Dendritic cell treated with granulocyte-macrophage colony-stimulating factor and Interleukin-4, amounts not matched to agents 40 ng/mL and 50 ng/mL, for 4 days (primary cell): ENCODE measurements around the gene ECI2.

Experiments
- H3K27ac Mint-ChIP-seq: one replicate; pipeline ENCODE4 v1.8.0; 2022; ENCODE audit warnings: mild to moderate bottlenecking, mixed read lengths
- H3K27me3 Mint-ChIP-seq: one replicate; pipeline ENCODE4 v1.8.0; 2022; ENCODE audit warnings: mild to moderate bottlenecking, mixed read lengths
- H3K36me3 Mint-ChIP-seq: one replicate; pipeline ENCODE4 v1.8.0; 2022; ENCODE audit warnings: low read depth, mixed read lengths
- H3K4me1 Mint-ChIP-seq: one replicate; pipeline ENCODE4 v1.8.0; 2022; ENCODE audit warnings: low read depth, mixed read lengths
- H3K4me3 Mint-ChIP-seq: one replicate; pipeline ENCODE4 v1.8.0; 2022; ENCODE audit warnings: mild to moderate bottlenecking, moderate library complexity, mixed read lengths
- H3K9me3 Mint-ChIP-seq: one replicate; pipeline ENCODE4 v1.8.0; 2022; ENCODE audit warnings: mixed read lengths
- intact Hi-C: fragments of 100-400 bp; cut with micrococcal nuclease; formaldehyde crosslinking; loops from one replicate; pipeline ENCODE4 v1.15.0; 2022

Gene ECI2, protein sequence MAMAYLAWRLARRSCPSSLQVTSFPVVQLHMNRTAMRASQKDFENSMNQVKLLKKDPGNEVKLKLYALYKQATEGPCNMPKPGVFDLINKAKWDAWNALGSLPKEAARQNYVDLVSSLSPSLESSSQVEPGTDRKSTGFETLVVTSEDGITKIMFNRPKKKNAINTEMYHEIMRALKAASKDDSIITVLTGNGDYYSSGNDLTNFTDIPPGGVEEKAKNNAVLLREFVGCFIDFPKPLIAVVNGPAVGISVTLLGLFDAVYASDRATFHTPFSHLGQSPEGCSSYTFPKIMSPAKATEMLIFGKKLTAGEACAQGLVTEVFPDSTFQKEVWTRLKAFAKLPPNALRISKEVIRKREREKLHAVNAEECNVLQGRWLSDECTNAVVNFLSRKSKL

DNA sequence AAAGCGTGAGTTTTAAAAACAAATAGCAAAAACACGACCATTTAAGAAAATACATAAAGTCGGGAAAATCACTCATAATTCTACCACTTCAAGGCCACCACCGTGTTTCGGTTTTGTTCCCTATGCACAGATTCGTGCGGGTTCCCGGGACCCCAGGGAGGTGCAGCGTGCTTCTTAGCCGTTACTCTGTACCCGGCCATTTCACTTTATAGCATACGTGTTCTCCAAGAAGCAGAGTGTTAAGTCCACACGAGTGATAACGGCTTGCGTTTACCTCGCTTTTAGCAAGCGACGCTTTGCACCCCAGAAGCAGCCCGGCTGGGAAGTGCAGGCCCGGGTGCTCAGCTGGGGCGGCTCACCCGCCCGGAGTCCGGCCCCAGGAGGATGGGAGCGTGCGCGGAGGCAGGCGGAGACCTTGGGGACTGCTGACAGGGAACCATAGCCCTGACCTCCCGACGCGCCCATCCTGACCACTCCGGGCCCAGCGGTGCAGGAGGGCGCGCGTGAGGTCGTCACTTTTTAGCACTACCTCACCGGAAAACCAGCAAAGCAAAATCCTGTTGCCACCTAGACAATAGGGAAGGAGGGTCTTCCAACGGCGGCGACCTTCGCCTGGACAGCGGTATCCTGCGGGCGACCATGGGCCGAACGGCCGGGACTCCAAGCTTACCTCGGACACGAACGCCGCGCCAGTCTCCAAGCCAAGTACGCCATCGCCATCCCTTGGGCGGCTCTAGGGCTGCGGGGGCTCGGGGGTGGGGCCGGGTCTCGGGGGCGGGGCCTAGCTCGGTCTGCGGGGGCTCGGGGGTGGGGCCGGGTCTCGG, at the start of gene ECI2:
ECI2 (minus strand) TSS at position 735 of the 824 bp plus-strand sequence; CDS start at position 720, 15 bp downstream.
- Mint-ChIP-seq H3K27ac (peak within 1 kb of the TSS; percentile 93), H3K4me3 (peak within 1 kb of the TSS; percentile 89), H3K36me3 (peaks cover 33% of the 10 kb centered on the region), H3K27me3 (peaks cover 4% of the 10 kb centered on the region), H3K4me1 (peaks cover 22% of the 10 kb centered on the region), H3K9me3 (no peaks in the 10 kb centered on the region)
- intact Hi-C loops, result loop anchor here (1.0 to 5.0 kb wide), 2 partner anchors 114 to 642 kb away; partner anchors contain the start of gene CDYL

DNA sequence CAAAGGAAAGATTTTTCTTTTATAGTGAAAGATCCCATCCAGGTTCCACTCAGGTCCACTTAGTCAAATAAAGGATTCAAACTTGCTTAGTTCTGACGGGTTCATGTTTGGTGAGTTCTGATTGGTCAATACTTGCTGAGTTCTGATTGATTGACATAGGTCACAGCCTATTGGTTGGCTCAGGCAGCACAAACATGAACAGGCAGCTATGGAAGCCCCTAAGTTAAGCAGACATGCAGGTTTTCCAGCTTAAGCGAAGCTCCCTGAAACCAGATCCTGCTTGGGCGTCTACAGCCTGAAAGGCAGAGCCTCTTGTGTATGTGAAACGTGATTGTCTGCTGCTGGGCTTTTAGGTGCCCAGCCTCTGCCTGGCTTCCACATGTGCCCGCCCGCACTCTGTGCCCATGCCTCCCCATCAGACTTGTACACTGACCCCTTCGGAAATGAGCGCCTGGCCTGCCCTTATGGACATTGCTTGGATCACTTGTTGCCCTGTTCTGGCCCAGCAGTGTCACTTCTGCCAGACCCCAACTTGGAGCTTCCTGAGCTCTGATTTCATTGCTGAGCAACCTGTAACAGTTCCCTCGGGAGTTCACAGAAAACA, 45.4 kb upstream of the ECI2 start:
- Mint-ChIP-seq H3K27me3 (peaks cover 11% of the 10 kb centered on the region), H3K4me1 (no peaks in the 10 kb centered on the region), H3K9me3 (no peaks in the 10 kb centered on the region), H3K27ac (no peak overlapping the region), H3K36me3 (no peaks in the 10 kb centered on the region), H3K4me3 (no peak overlapping the region)
- intact Hi-C loops, result no loop called here

DNA sequence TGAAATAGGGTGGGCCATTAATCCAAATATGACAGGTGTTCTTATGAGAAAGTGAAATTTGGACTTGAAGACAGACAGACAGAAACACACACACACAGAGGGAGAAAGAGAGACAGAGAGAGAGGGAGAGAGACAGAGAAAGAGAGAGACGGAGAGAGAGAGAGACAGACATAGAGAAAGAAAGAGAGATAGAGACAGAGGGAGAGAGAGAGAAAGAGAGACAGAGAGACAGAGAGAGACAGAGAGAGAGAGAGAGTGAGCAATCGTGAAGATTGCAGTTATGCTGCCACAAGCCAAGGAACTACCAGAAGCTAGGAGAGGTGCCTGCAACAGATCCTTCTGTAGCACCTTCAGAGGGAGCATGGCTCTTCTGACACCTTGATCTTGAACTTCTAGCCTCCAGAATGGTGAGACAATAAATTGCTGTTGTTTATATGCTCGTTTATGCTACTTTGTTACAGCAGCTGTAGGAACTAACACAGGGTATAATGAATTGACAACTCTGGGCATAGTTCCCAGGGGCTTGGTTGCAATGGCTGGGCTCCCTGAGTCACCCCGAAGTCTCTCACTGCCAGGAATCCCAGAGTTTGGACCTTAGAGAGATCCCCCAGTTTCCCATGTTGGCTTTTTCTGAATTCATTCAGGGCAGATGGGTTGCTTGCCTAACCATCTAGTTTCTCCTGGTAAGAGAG, 44.7 kb upstream of the ECI2 start:
- Mint-ChIP-seq H3K9me3 (no peaks in the 10 kb centered on the region), H3K4me1 (no peaks in the 10 kb centered on the region), H3K36me3 (no peaks in the 10 kb centered on the region), H3K4me3 (no peak overlapping the region), H3K27ac (no peak overlapping the region), H3K27me3 (peaks cover 11% of the 10 kb centered on the region)
- intact Hi-C loops, result no loop called here

DNA sequence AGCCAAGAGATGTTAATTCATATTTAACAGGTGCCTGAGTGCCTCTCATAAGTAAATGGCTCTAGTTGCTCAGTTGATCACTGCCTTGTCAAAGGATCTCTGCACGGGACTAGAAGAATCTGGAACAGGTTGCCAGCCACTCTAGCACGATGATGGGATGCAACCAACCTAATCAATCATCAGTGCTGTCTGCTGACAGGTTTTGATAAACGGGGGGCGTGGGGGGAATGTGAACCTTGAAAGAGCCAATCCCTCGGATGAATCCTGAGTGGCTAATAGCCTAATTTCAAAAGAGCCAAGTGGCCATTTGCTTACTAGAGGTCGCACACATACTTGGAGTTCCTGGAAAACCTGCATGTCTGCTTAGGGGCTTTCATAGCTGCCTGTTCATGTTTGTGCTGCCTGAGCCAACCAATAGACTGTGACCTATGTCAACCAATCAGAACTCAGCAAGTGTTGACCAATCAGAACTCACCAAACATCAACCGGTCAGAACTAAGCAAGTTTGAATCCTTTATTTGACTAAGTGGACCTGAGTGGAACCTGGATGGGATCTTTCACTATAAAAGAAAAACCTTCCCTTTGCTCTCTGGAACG, 43.5 kb upstream of the ECI2 start:
- H3K27me3 Mint-ChIP-seq, result peaks cover 11% of the 10 kb centered on the region
- H3K4me1 Mint-ChIP-seq, result no peaks in the 10 kb centered on the region
- H3K4me3 Mint-ChIP-seq, result no peak overlapping the region
- no peaks in the 10 kb centered on the region for H3K36me3 Mint-ChIP-seq
- intact Hi-C loops, result no loop called here
- H3K9me3 Mint-ChIP-seq, result no peaks in the 10 kb centered on the region
- H3K27ac Mint-ChIP-seq, result no peak overlapping the region

DNA sequence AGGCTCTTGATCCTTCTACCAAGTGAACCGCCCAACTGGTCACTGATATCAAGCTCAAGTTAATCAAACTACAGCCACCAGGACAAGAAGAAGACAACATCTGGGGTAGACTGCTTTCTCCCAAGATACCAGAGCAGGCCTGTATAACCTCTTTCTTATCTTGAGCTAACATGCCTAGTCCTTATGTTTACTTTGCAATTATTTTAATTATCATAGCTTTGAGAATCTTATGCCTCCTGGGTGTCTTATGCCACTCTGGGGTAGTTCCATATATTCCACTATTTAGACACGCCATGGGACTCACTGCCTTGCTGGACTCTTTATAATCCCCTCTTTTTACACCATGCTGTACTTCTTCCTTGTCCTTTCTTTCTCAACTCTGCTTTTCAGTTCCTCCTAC, 41.5 kb upstream of the ECI2 start:
- Mint-ChIP-seq H3K9me3 (no peaks in the 10 kb centered on the region), H3K36me3 (no peaks in the 10 kb centered on the region), H3K4me3 (no peak overlapping the region), H3K27ac (no peak overlapping the region), H3K4me1 (peaks cover 6% of the 10 kb centered on the region), H3K27me3 (peaks cover 9% of the 10 kb centered on the region)
- intact Hi-C loops, result no loop called here

DNA sequence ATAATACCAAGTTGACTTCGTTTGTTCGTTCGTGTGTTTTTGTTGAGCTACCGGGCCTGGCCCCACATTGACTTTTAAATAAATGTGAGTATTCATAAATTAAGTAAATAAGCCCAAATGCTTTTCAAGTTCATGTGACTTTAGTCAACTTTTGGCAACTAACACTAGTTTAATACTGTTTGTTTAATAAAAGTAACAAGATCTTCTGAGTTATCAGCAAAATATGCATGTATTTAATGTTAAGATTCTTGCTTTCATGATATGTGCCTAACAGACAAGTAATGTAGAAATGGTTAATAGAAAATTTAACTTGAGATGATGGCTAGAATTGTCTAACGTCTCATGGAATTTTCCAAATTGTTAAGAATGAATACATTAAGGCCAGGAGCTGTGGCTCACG, 38.7 kb upstream of the ECI2 start:
- Mint-ChIP-seq H3K36me3 (no peaks in the 10 kb centered on the region), H3K27me3 (peaks cover 3% of the 10 kb centered on the region), H3K4me1 (peaks cover 6% of the 10 kb centered on the region), H3K27ac (no peak overlapping the region), H3K9me3 (no peaks in the 10 kb centered on the region), H3K4me3 (no peak overlapping the region)
- intact Hi-C loops, result no loop called here

DNA sequence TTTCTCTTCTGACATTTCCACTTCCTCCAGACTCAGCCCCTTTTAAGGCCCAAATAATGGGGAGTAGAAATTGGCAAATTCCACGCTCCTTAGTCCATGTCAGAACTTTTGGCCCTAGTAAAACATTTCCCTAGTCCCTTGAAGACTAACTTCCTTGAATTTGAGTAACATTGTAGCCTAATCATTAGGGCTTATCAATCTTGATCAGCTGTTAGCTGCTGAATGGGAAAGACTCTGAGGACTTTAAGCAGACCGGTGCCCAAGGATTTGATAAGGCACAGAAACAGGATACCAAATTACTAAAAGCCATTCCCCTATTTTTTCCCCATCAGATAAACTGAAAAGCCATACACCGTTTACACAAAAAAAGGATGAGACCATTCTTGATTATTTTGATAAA, 37.0 kb upstream of the ECI2 start:
- Mint-ChIP-seq H3K4me3 (no peak overlapping the region), H3K27ac (no peak overlapping the region), H3K27me3 (peaks cover under 1% of the 10 kb centered on the region), H3K9me3 (no peaks in the 10 kb centered on the region), H3K4me1 (peaks cover 6% of the 10 kb centered on the region), H3K36me3 (no peaks in the 10 kb centered on the region)
- intact Hi-C loops, result no loop called here

DNA sequence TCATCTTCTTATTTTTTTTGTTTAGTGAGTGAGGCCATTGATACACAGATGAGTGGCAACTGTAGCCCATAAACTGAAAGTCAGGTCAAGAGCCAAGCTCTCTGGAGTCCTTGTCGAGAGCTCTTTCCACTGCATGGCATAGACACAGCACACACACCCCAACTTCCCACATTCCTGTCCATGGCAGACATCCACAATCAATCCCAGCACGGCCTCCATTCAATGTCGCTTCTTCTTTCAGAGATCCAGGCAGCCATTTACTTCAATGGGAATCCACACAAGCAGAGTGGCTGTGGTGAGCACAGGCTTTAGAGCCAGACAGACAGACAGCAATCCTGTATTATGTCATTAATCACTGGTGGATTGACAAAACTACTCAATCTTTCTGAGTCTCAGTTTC, 34.9 kb upstream of the ECI2 start:
- Mint-ChIP-seq H3K9me3 (no peaks in the 10 kb centered on the region), H3K4me1 (peaks cover 6% of the 10 kb centered on the region), H3K36me3 (no peaks in the 10 kb centered on the region), H3K27ac (no peak overlapping the region), H3K4me3 (no peak overlapping the region), H3K27me3 (no peaks in the 10 kb centered on the region)
- intact Hi-C loops, result no loop called here

DNA sequence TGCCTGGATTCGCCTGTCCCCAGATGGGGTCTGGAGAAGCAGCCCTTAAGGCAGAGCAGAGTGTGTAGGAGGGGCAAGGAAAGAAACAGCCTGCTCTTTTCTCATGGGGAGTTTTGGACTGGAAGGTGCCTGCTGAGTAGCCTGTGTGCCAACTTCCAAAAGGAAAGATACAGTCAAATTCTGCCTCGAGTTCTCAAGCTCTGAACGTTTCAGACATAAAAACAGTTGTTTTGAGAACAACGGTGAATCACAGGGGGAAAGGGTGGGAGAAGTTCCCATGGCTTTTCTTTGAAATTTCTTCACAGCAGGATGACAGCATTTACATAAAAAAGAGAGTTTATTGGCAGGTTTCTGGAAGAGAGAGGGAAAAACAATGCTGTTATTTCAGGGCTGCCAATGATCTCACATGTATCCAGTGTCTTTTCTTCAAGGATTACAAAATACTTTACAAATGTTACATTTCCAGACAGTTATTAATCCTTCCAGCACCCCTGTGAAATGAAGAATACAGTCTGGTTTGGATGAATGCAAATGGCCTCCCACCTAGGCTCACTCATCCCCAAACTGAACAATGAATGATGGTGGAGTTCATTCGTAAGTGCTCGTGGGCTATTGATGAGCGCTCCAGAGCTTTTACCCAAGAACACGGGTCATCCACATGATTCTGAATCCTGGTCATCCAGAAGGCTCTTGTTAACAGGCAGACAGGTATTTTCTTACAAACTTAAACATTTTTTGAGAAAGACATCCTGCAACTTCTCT, 33.8 kb upstream of the ECI2 start:
- H3K4me3 Mint-ChIP-seq, result no peak overlapping the region
- intact Hi-C loops, result no loop called here
- no peaks in the 10 kb centered on the region for H3K9me3 Mint-ChIP-seq
- no peaks in the 10 kb centered on the region for H3K27me3 Mint-ChIP-seq
- no peaks in the 10 kb centered on the region for H3K36me3 Mint-ChIP-seq
- H3K4me1 Mint-ChIP-seq, result peaks cover 6% of the 10 kb centered on the region
- H3K27ac Mint-ChIP-seq, result no peak overlapping the region

DNA sequence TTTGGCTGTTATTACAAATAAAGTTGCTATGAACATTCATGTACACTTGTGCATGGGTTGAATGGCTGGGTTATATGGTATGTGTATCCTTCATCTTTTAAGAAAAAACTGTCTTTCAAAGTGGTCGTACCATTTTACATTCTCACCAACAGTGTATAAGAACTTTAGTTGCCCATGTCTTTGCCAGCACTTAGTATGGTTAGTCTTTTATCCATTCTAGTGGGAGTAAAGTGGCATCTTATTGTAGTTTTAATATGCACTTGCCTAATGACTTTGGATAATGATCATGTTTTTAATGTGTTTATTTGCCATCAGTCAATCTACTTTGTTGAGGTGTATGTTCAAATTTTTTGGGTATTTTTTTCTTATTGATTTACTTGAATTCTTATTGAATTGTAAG, 32.5 kb upstream of the ECI2 start:
- Mint-ChIP-seq H3K4me3 (no peak overlapping the region), H3K4me1 (peaks cover 6% of the 10 kb centered on the region), H3K36me3 (no peaks in the 10 kb centered on the region), H3K27me3 (no peaks in the 10 kb centered on the region), H3K27ac (no peak overlapping the region), H3K9me3 (no peaks in the 10 kb centered on the region)
- intact Hi-C loops, result no loop called here

DNA sequence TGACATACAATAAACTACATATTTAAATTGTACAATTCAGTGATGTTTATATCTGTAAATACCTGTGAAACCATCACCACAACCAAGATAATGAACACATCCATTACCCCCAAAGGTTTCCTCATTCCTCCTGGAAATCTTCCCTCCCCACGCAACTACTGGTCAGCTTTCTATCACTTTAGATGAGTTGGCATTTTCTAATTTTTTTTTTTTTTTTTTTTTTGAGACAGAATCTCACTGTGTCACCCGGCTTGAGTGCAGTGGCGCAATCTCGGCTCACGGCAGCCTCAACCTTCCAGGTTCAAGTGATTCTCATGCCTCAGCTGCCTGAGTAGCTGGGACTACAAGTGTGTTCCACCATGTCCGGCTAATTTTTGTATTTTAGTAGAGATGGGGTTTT, 31.7 kb upstream of the ECI2 start:
- no peaks in the 10 kb centered on the region for H3K27me3 Mint-ChIP-seq
- no peaks in the 10 kb centered on the region for H3K9me3 Mint-ChIP-seq
- H3K36me3 Mint-ChIP-seq, result no peaks in the 10 kb centered on the region
- peaks cover 2% of the 10 kb centered on the region for H3K4me1 Mint-ChIP-seq
- no peak overlapping the region for H3K27ac Mint-ChIP-seq
- H3K4me3 Mint-ChIP-seq, result no peak overlapping the region
- intact Hi-C loops, result no loop called here

DNA sequence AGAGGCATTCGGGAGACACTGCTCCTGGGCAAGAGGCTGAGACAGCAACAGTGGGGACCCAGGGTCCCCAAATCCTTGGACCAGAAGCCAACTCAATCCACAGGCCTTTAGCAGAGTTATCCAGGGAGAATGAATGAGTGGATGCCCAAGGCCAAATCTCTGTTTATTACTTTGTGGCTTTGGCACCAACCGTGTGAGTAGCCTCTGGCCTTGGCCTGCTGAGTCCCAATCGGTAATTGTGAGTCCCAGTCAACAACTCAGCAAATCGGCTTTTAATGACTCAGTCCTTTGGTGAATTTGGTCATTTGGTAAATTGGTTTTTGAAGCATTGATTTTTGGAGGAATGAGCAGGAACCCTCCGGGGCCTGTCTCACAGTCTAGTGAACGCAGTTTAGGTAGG, 29.1 kb upstream of the ECI2 start:
- Mint-ChIP-seq H3K27me3 (no peaks in the 10 kb centered on the region), H3K36me3 (no peaks in the 10 kb centered on the region), H3K9me3 (no peaks in the 10 kb centered on the region), H3K4me1 (no peaks in the 10 kb centered on the region), H3K27ac (no peak overlapping the region), H3K4me3 (no peak overlapping the region)
- intact Hi-C loops, result no loop called here

DNA sequence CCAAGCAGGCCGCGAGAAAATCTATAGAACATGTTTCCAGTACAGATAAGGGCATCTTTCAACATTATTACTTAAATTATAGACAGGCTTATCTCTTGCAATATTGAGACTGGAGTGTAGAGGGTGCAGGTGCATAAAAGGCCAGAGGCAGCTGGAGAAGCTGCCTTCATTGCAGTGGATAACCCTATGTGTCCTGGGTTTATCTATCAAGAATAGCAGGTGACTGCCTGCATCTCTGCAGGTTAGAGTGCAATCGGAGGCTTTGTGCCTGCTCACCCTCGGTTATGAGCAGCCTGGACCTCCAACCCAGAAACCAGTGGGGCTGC, 28.7 kb upstream of the ECI2 start:
- no peaks in the 10 kb centered on the region for H3K36me3 Mint-ChIP-seq
- intact Hi-C loops, result no loop called here
- H3K27ac Mint-ChIP-seq, result no peak overlapping the region
- H3K27me3 Mint-ChIP-seq, result no peaks in the 10 kb centered on the region
- no peaks in the 10 kb centered on the region for H3K9me3 Mint-ChIP-seq
- H3K4me3 Mint-ChIP-seq, result no peak overlapping the region
- H3K4me1 Mint-ChIP-seq, result no peaks in the 10 kb centered on the region
